Loucy (cell line): ENCODE data around the gene EP400.

ENCODE experiments used
- H2AFZ ChIP-seq: fragments of 200-600 bp; sonication (generic); 2 replicates; pipeline ENCODE4 v1.6.0; 2016; ENCODE audit warnings: antibody characterized with exemption, mild to moderate bottlenecking, low read length, moderate library complexity
- H3F3A ChIP-seq: fragments of 200-600 bp; 2 replicates; pipeline ENCODE4 v1.6.0; 2016; ENCODE audit warnings: antibody characterized with exemption, low read depth, mild to moderate bottlenecking
- H3K27me3 ChIP-seq: fragments of 200-600 bp; sonication (generic); 2 replicates; pipeline ENCODE4 v1.6.1; 2014; ENCODE audit warnings: low read length, mild to moderate bottlenecking; ENCODE audit not compliant: insufficient read depth, poor library complexity, severe bottlenecking
- H3K36me3 ChIP-seq: fragments of 200-600 bp; sonication (generic); 2 replicates; pipeline ENCODE4 v1.6.1; 2016; ENCODE audit warnings: low read length; ENCODE audit not compliant: insufficient read depth
- H3K4me1 ChIP-seq: fragments of 200-600 bp; sonication (generic); 2 replicates; pipeline ENCODE4 v1.5.1; 2014; ENCODE audit warnings: low read length, mild to moderate bottlenecking; ENCODE audit not compliant: insufficient read depth, poor library complexity, severe bottlenecking
- H3K4me2 ChIP-seq: fragments of 200-600 bp; sonication (generic); 2 replicates; pipeline ENCODE4 v1.6.0; 2014; ENCODE audit warnings: antibody characterized with exemption, low read length, low read depth, mild to moderate bottlenecking; ENCODE audit not compliant: poor library complexity, severe bottlenecking
- H3K4me3 ChIP-seq: fragments of 200-600 bp; sonication (generic); 2 replicates; pipeline ENCODE4 v1.5.1; 2014; ENCODE audit warnings: low read length, mild to moderate bottlenecking, mixed read lengths; ENCODE audit not compliant: poor library complexity, severe bottlenecking
- H3K79me2 ChIP-seq: fragments of 200-600 bp; sonication (generic); 2 replicates; pipeline ENCODE4 v1.6.1; 2014; ENCODE audit warnings: low read length; ENCODE audit not compliant: insufficient read depth
- H3K9ac ChIP-seq: fragments of 200-600 bp; sonication (generic); 2 replicates; pipeline ENCODE4 v1.6.0; 2014; ENCODE audit warnings: mild to moderate bottlenecking, low read depth, low read length, moderate library complexity; ENCODE audit not compliant: poor library complexity, severe bottlenecking
- H3K9me2 ChIP-seq: fragments of 200-600 bp; sonication (generic); replicated peaks from 2 replicates; pipeline ENCODE4 v1.6.1; 2016; ENCODE audit warnings: low read depth, low read length, mixed read lengths
- H3K9me3 ChIP-seq: fragments of 200-600 bp; sonication (generic); 2 replicates; pipeline ENCODE4 v1.6.1; 2014; ENCODE audit warnings: mild to moderate bottlenecking, antibody characterized with exemption, low read length, low read depth; ENCODE audit not compliant: insufficient read depth
- H4K20me1 ChIP-seq: fragments of 200-600 bp; sonication (generic); 2 replicates; pipeline ENCODE4 v1.6.0; 2014; ENCODE audit warnings: antibody characterized with exemption, low read length, mild to moderate bottlenecking; ENCODE audit not compliant: insufficient read depth, poor library complexity, severe bottlenecking
- CTCF ChIP-seq: fragments of 200-600 bp; sonication (generic); conservative IDR thresholded peaks from 2 replicates; pipeline ENCODE4 v1.5.1; 2014; ENCODE audit warnings: mild to moderate bottlenecking, antibody characterized with exemption, low read length
- EZH2phosphoT487 ChIP-seq: fragments of 200-600 bp; IDR thresholded peaks from 2 replicates; pipeline ENCODE4 v1.6.1; 2018; ENCODE audit warnings: antibody characterized with exemption, mild to moderate bottlenecking, moderate library complexity, borderline replicate concordance

The EP400 gene

GRCh38 chr12:131917139-131917710 lies 32.5 kb upstream of the EP400 start:
- H3K27me3 ChIP-seq = no peaks in the 10 kb centered on the region
- no peaks in the 10 kb centered on the region for H3K9me2 ChIP-seq
- H3K9me3 ChIP-seq = no peaks in the 10 kb centered on the region
- H3K79me2 ChIP-seq = no peaks in the 10 kb centered on the region
- H3F3A ChIP-seq = no peaks in the 10 kb centered on the region
- peaks cover 61% of the 10 kb centered on the region; the same call in 1 of the 2 replicates for H3K36me3 ChIP-seq
- H4K20me1 ChIP-seq = no peaks in the 10 kb centered on the region
- no peaks in the 10 kb centered on the region for H3K4me1 ChIP-seq
- no peak overlapping the region for H2AFZ ChIP-seq
- no peak overlapping the region for H3K4me2 ChIP-seq
- TF ChIP-seq EZH2phosphoT487 (no peak), CTCF (no peak)
- no peak overlapping the region for H3K9ac ChIP-seq
- H3K4me3 ChIP-seq = no peak overlapping the region

GRCh38 chr12:131917711-131918306 lies 31.9 kb upstream of the EP400 start:
- Histone ChIP-seq H3K9me3 (no peaks in the 10 kb centered on the region), H3K4me3 (no peak overlapping the region), H3F3A (no peaks in the 10 kb centered on the region), H3K4me1 (no peaks in the 10 kb centered on the region), H2AFZ (no peak overlapping the region), H3K27me3 (no peaks in the 10 kb centered on the region), H3K9me2 (no peaks in the 10 kb centered on the region), H3K4me2 (no peak overlapping the region), H3K36me3 (peaks cover 55% of the 10 kb centered on the region; the same call in 1 of the 2 replicates), H4K20me1 (no peaks in the 10 kb centered on the region), H3K9ac (no peak overlapping the region), H3K79me2 (no peaks in the 10 kb centered on the region)
- TF ChIP-seq EZH2phosphoT487 (no peak), CTCF (no peak)

- H3K4me1 ChIP-seq = no peaks in the 10 kb centered on the region
- no peak overlapping the region for H3K9ac ChIP-seq
- peaks cover 52% of the 10 kb centered on the region; the same call in 1 of the 2 replicates for H3K36me3 ChIP-seq
- no peaks in the 10 kb centered on the region for H3K9me2 ChIP-seq
- H3K4me3 ChIP-seq = no peak overlapping the region
- no peak overlapping the region for H2AFZ ChIP-seq
- H3K4me2 ChIP-seq = no peak overlapping the region
- no peaks in the 10 kb centered on the region for H3K79me2 ChIP-seq
- no peaks in the 10 kb centered on the region for H3K9me3 ChIP-seq
- H4K20me1 ChIP-seq = no peaks in the 10 kb centered on the region
- H3F3A ChIP-seq = no peaks in the 10 kb centered on the region
- H3K27me3 ChIP-seq = no peaks in the 10 kb centered on the region
- TF ChIP-seq EZH2phosphoT487 (no peak), CTCF (no peak)
Measured at GRCh38 chr12:131918311-131919050, 31.3 kb upstream of the EP400 start.
